ENCODE results near the gene LCE1B. TPM values are rescaled to one million over a fixed set of nuclear protein-coding genes. Genes with fewer than 3 reads are reported as not detected.

LCE1B gene
- total RNA-seq, 6 experiments from 2014 or later: not detected

GRCh38 chr1:152823294-152823693 is 11.5 kb downstream of the LCE1B start:
- Histone ChIP-seq H3K9me3 (no peaks in the 10 kb centered on the region), H3K36me3 (no peaks in the 10 kb centered on the region), H3K4me3 (no peak overlapping the region), H3K27ac (no peak overlapping the region), H3K4me1 (no peaks in the 10 kb centered on the region), H3K27me3 (peaks cover 0 to 6% of the 10 kb centered on the region in 2 donors)
- WGBS (ENCODE audit: insufficient coverage, low coverage, low lambda C conversion rate, missing lambda C conversion rate): 19% methylated on average over 5 of the region's 5 CpGs
- TF ChIP-seq CTCF (IDR thresholded peaks at IDR 0.05): no peak
- TF ChIP-seq POLR2A (IDR thresholded peaks at IDR 0.05): no peak
- DNase-seq (no peak), ATAC-seq (no peak)
- intact Hi-C loops (cut with DNase I): no loop called here

- no peaks in the 10 kb centered on the region for H3K36me3 ChIP-seq
- intact Hi-C loops (cut with DNase I): no loop called here
- TF ChIP-seq CTCF (IDR thresholded peaks at IDR 0.05) (no peak), POLR2A (IDR thresholded peaks at IDR 0.05) (no peak)
- peaks cover 0 to 6% of the 10 kb centered on the region in 2 donors for H3K27me3 ChIP-seq
- H3K27ac ChIP-seq: no peak overlapping the region
- H3K4me1 ChIP-seq: no peaks in the 10 kb centered on the region
- ATAC-seq (no peak), DNase-seq (no peak)
- H3K9me3 ChIP-seq: no peaks in the 10 kb centered on the region
- H3K4me3 ChIP-seq: no peak overlapping the region
These were observed 13.2 kb downstream of the LCE1B start for GRCh38 chr1:152824964-152825363.

GRCh38 chr1:152827173-152827572 is 15.4 kb downstream of the LCE1B start, which contains the start of gene LCE1A:
TSS of gene LCE1A (plus strand) at chr1:152827473. CDS start at chr1:152827473, 0 bp downstream.
- TF ChIP-seq CTCF (IDR thresholded peaks at IDR 0.05) (no peak), POLR2A (IDR thresholded peaks at IDR 0.05) (no peak)
- DNase-seq (no peak), ATAC-seq (no peak)
- no peaks in the 10 kb centered on the region for H3K4me1 ChIP-seq
- peaks cover 0 to 6% of the 10 kb centered on the region in 2 donors for H3K27me3 ChIP-seq
- H3K36me3 ChIP-seq: no peaks in the 10 kb centered on the region
- WGBS (ENCODE audit: insufficient coverage, low coverage, low lambda C conversion rate, missing lambda C conversion rate): 40% methylated on average over 1 of the region's 2 CpGs
- no peaks in the 10 kb centered on the region for H3K9me3 ChIP-seq
- no peak within 1 kb of the TSS for H3K27ac ChIP-seq
- intact Hi-C loops (cut with DNase I): no loop called here
- H3K4me3 ChIP-seq: no peak within 1 kb of the TSS

GRCh38 chr1:152836870-152837269 is 25.1 kb downstream of the LCE1B start:
- Histone ChIP-seq H3K27ac (no peak overlapping the region), H3K36me3 (no peaks in the 10 kb centered on the region), H3K9me3 (no peaks in the 10 kb centered on the region), H3K4me3 (no peak overlapping the region), H3K27me3 (no peaks in the 10 kb centered on the region), H3K4me1 (no peaks in the 10 kb centered on the region)
- WGBS (ENCODE audit: insufficient coverage, low coverage, low lambda C conversion rate, missing lambda C conversion rate): 8% methylated on average over 2 of the region's 2 CpGs
- intact Hi-C loops (cut with DNase I): no loop called here
- DNase-seq (no peak), ATAC-seq (no peak)
- TF ChIP-seq CTCF (IDR thresholded peaks at IDR 0.05): no peak
- no peak for TF ChIP-seq POLR2A (IDR thresholded peaks at IDR 0.05)

- H3K27me3 ChIP-seq: no peaks in the 10 kb centered on the region
- ATAC-seq: peak in 1 of 4 donors; percentile 50
- 60% methylated on average over 1 of the region's 3 CpGs for WGBS (ENCODE audit: insufficient coverage, low coverage, low lambda C conversion rate, missing lambda C conversion rate)
- no peak within 1 kb of the TSS for H3K4me3 ChIP-seq
- intact Hi-C loops (cut with DNase I): no loop called here
- H3K4me1 ChIP-seq: no peaks in the 10 kb centered on the region
- H3K36me3 ChIP-seq: no peaks in the 10 kb centered on the region
- TF ChIP-seq CTCF (IDR thresholded peaks at IDR 0.05) (no peak), POLR2A (IDR thresholded peaks at IDR 0.05) (no peak)
- H3K9me3 ChIP-seq: no peaks in the 10 kb centered on the region
- H3K27ac ChIP-seq: no peak within 1 kb of the TSS
- no peak for DNase-seq
These were observed 30.8 kb downstream of the LCE1B start, which contains the start of gene LCE6A for GRCh38 chr1:152842556-152842955. TSS of gene LCE6A (plus strand) at chr1:152842856. CDS start at chr1:152843521, 665 bp downstream.

Data from right lobe of liver (tissue), 6 donors.